Spleen (tissue), 11 donors: ENCODE measurements around the gene PHACTR2. TPM values are rescaled to one million over a fixed set of nuclear protein-coding genes. Genes with fewer than 3 reads are reported as not detected.

Experiments
- DNase-seq: peaks from one replicate; pipeline ENCODE4 v3.0.0-alpha.2; 2020
- H3K27ac ChIP-seq, 8 donors: fragments of 200-600 bp; sonication (generic) in 7 of 8; 1 replicate in 4 of 8; 2 replicates in 4 of 8; pipeline versions ENCODE4 v1.5.0 to v1.8.0; 2016 to 2021; ENCODE audit warnings: inconsistent platforms in 4 of 8, mild to moderate bottlenecking in 4 of 8, moderate library complexity in 1 of 8
- H3K27me3 ChIP-seq, 7 donors: fragments of 200-600 bp; sonication (generic) in 6 of 7; replicated peaks in 1 of 7; 1 replicate in 4 of 7; 2 replicates in 3 of 7; pipeline versions ENCODE4 v1.5.0 to v1.8.0; 2016 to 2021; ENCODE audit warnings: inconsistent platforms in 3 of 7, mild to moderate bottlenecking in 1 of 7
- H3K36me3 ChIP-seq, 6 donors: fragments of 200-600 bp; sonication (generic) in 5 of 6; 1 replicate in 4 of 6; 2 replicates in 2 of 6; pipeline versions ENCODE4 v1.5.0 to v1.8.0; 2016 to 2021; ENCODE audit warnings: inconsistent platforms in 2 of 6
- H3K4me1 ChIP-seq, 6 donors: fragments of 200-600 bp; sonication (generic) in 5 of 6; 1 replicate in 3 of 6; 2 replicates in 3 of 6; pipeline versions ENCODE4 v1.5.0 to v1.8.0; 2016 to 2021; ENCODE audit warnings: inconsistent platforms in 3 of 6
- H3K4me3 ChIP-seq, 8 donors: fragments of 200-600 bp; sonication (generic) in 7 of 8; 1 replicate in 4 of 8; 2 replicates in 4 of 8; pipeline versions ENCODE4 v1.5.0 to v1.8.0; 2016 to 2021; ENCODE audit warnings: inconsistent platforms in 4 of 8, mild to moderate bottlenecking in 4 of 8, moderate library complexity in 2 of 8
- H3K9me3 ChIP-seq, 8 donors: fragments of 200-600 bp; sonication (generic) in 7 of 8; 1 replicate in 4 of 8; 2 replicates in 4 of 8; pipeline versions ENCODE4 v1.5.0 to v1.8.0; 2016 to 2021; ENCODE audit warnings: inconsistent platforms in 4 of 8
- CTCF ChIP-seq, 11 experiments: fragments of 200-600 bp in 7 of 11; fragments of 450-650 bp in 4 of 11; sonication (generic) in 4 of 11; IDR thresholded peaks in 8 of 11; conservative IDR thresholded peaks in 3 of 11; 1 replicate in 7 of 11; 2 replicates in 4 of 11; pipeline versions ENCODE4 v1.4.0 to v1.8.0; 2016 to 2021; ENCODE audit warnings: antibody characterized with exemption in 11 of 11, inconsistent platforms in 4 of 11, mild to moderate bottlenecking in 1 of 11
- POLR2A ChIP-seq, 3 donors: fragments of 450-650 bp; IDR thresholded peaks; one replicate each; pipeline ENCODE4 v1.5.1; 2017; ENCODE audit warnings: antibody characterized with exemption in 3 of 3, mild to moderate bottlenecking in 1 of 3
- POLR2AphosphoS5 ChIP-seq, 3 donors: sonication (generic); formaldehyde crosslinking; IDR thresholded peaks; one replicate each; pipeline ENCODE4 v1.5.1; 2017; ENCODE audit warnings: antibody characterized with exemption in 3 of 3
- WGBS, 5 donors: extraction: QIAGEN DNeasy Blood & Tissue Kit in 3 of 5; methylation state at CpG; one replicate each; pipeline versions ENCODE4 v1.1.5 to v1.1.7; 2013 to 2018; 5-methylcytosine and 5-hydroxymethylcytosine counted together
- intact Hi-C: fragments of 100-400 bp; cut with DNase I; formaldehyde crosslinking; loops from one replicate; pipeline ENCODE4 v1.15.0; 2023; ENCODE audit warnings: low total_unique reads
- polyA plus RNA-seq, 3 donors: library from polyadenylated mRNA; stranded (reverse); fragments of 200-250 nt; gene quantifications; one replicate each; pipeline ENCODE4 v1.2.1, GENCODE V29; 2013
- total RNA-seq, 7 donors: library from RNA; depleted of rRNA in 3 of 7; stranded (reverse); fragments of >200 nt in 3 of 7; fragmentation: NEBNext Ultra II Directional in 4 of 7; extraction: Animal tissue kit (Norgen Biotek cat#: 25700) in 4 of 7; gene quantifications; one replicate each; pipeline versions ENCODE4 v1.1.0 to v1.2.1, GENCODE V29; 2016 to 2021
- donor health status: healthy with polysubstance abuse.
- donor health status: DM: no; HTN: no; CAD: no; lungs with moderate emphysema.
- donor health status: DM: no; HTN: no; CAD: no.
- donor health status: Bipolar disorder and iron deficiency.
- donor health status: healthy.
- donor health status: DM: no; HTN: no; CAD: no.
- donor health status: DM: yes; HTN: yes; CAD: no.

The PHACTR2 gene
- total and polyA plus RNA-seq, 10 donors = 3.5 to 116 (median 76.1) TPM

GRCh38 chr6:143821359-143821758 lies 143.6 kb downstream of the PHACTR2 start:
- H3K27me3 ChIP-seq = no peaks in the 10 kb centered on the region
- no peak overlapping the region for H3K27ac ChIP-seq
- no peak for DNase-seq
- H3K9me3 ChIP-seq = no peaks in the 10 kb centered on the region
- intact Hi-C loops = no loop called here
- WGBS, 5 donors = 75 to 92% (median 84%) methylated on average over 6 of the region's 6 CpGs
- H3K4me3 ChIP-seq = no peak overlapping the region
- peaks cover 0 to 64% (median 0%) of the 10 kb centered on the region in 6 donors for H3K36me3 ChIP-seq
- peaks cover 0 to 6% (median 0%) of the 10 kb centered on the region in 6 donors for H3K4me1 ChIP-seq
- TF ChIP-seq CTCF (IDR thresholded peaks at IDR 0.05 in 8 of 11, conservative IDR thresholded peaks at IDR 0.05 in 3 of 11) = no peak
- TF ChIP-seq POLR2A (IDR thresholded peaks at IDR 0.05) = no peak
- TF ChIP-seq POLR2AphosphoS5 (IDR thresholded peaks at IDR 0.05) = no peak

- intact Hi-C loops = no loop called here
- Histone ChIP-seq H3K27me3 (no peaks in the 10 kb centered on the region), H3K36me3 (peaks cover 0 to 64% (median 0%) of the 10 kb centered on the region in 6 donors), H3K4me1 (peaks cover 0 to 6% (median 0%) of the 10 kb centered on the region in 6 donors), H3K27ac (no peak overlapping the region), H3K4me3 (no peak overlapping the region), H3K9me3 (no peaks in the 10 kb centered on the region)
- no peak for DNase-seq
- TF ChIP-seq POLR2AphosphoS5 (IDR thresholded peaks at IDR 0.05) = no peak
- TF ChIP-seq POLR2A (IDR thresholded peaks at IDR 0.05) = no peak
- no peak for TF ChIP-seq CTCF (IDR thresholded peaks at IDR 0.05 in 8 of 11, conservative IDR thresholded peaks at IDR 0.05 in 3 of 11)
- 61 to 82% (median 66%) methylated on average over 3 of the region's 3 CpGs for WGBS, 5 donors
Observed at GRCh38 chr6:143822584-143823024, 144.8 kb downstream of the PHACTR2 start.

- 50 to 71% (median 65%) methylated on average over 6 of the region's 6 CpGs for WGBS, 5 donors
- no peak for DNase-seq
- no peaks in the 10 kb centered on the region for H3K9me3 ChIP-seq
- no peak overlapping the region for H3K4me3 ChIP-seq
- peaks cover 0 to 6% (median 0%) of the 10 kb centered on the region in 6 donors for H3K4me1 ChIP-seq
- H3K27ac ChIP-seq = no peak overlapping the region
- intact Hi-C loops = no loop called here
- H3K36me3 ChIP-seq = peaks cover 0 to 68% (median 0%) of the 10 kb centered on the region in 6 donors
- no peaks in the 10 kb centered on the region for H3K27me3 ChIP-seq
- TF ChIP-seq POLR2AphosphoS5 (IDR thresholded peaks at IDR 0.05) (no peak), CTCF (IDR thresholded peaks at IDR 0.05 in 8 of 11, conservative IDR thresholded peaks at IDR 0.05 in 3 of 11) (no peak), POLR2A (IDR thresholded peaks at IDR 0.05) (no peak)
Observed at GRCh38 chr6:143823548-143823947, 145.8 kb downstream of the PHACTR2 start.

GRCh38 chr6:143828572-143828971 lies 150.8 kb downstream of the PHACTR2 start:
- intact Hi-C loops = no loop called here
- TF ChIP-seq POLR2AphosphoS5 (IDR thresholded peaks at IDR 0.05) = no peak
- no peak for TF ChIP-seq CTCF (IDR thresholded peaks at IDR 0.05 in 8 of 11, conservative IDR thresholded peaks at IDR 0.05 in 3 of 11)
- TF ChIP-seq POLR2A (IDR thresholded peaks at IDR 0.05) = no peak

More at GRCh38 chr6:143828572-143828971, 150.8 kb downstream of the PHACTR2 start:
- Histone ChIP-seq H3K27me3 (no peaks in the 10 kb centered on the region), H3K4me1 (no peaks in the 10 kb centered on the region), H3K4me3 (no peak overlapping the region), H3K9me3 (no peaks in the 10 kb centered on the region), H3K36me3 (peaks cover 0 to 54% (median 0%) of the 10 kb centered on the region in 6 donors), H3K27ac (no peak overlapping the region)
- DNase-seq = no peak
